Dermis blood vessel endothelial cell (primary cell): ENCODE results near the gene IGF1. TPM values are rescaled to one million over a fixed set of nuclear protein-coding genes. Genes with fewer than 3 reads are reported as not detected.
A peak's percentile ranks its signal among the peaks of the same experiment; 100 is the strongest.

Source experiments
- DNase-seq: peaks from one replicate; pipeline ENCODE4 v3.0.0; 2010
- total RNA-seq: library from RNA; depleted of rRNA; stranded (reverse); fragments of >200 nt; gene quantifications from 2 replicates; pipeline ENCODE4 v1.2.3, GENCODE V29; 2014

Gene IGF1
- total RNA-seq = 0.34 and 1.0 TPM in 2 replicates

- DNase-seq = peak; percentile 71
Observed at GRCh38 chr12:102480406-102480805, at the start of gene IGF1. Gene IGF1 (minus strand): TSS chr12:102480563. CDS start chr12:102480381, 182 bp downstream.

- no peak for DNase-seq
Observed at GRCh38 chr12:102528111-102528510, 47.7 kb upstream of the IGF1 start.

GRCh38 chr12:102527171-102527720 lies 46.9 kb upstream of the IGF1 start:
- DNase-seq = no peak

- DNase-seq = no peak
Observed at GRCh38 chr12:102526656-102527055, 46.3 kb upstream of the IGF1 start.

GRCh38 chr12:102522768-102523167 lies 42.4 kb upstream of the IGF1 start:
- DNase-seq = no peak

- no peak for DNase-seq
Observed at GRCh38 chr12:102521662-102522277, 41.4 kb upstream of the IGF1 start.

GRCh38 chr12:102518871-102519270 lies 38.5 kb upstream of the IGF1 start:
- DNase-seq = no peak

- DNase-seq = no peak
Observed at GRCh38 chr12:102514696-102515095, 34.3 kb upstream of the IGF1 start.

GRCh38 chr12:102513739-102514138 lies 33.4 kb upstream of the IGF1 start:
- DNase-seq = no peak

GRCh38 chr12:102513272-102513671 lies 32.9 kb upstream of the IGF1 start:
- no peak for DNase-seq

GRCh38 chr12:102512523-102512922 lies 32.2 kb upstream of the IGF1 start:
- DNase-seq = no peak

- no peak for DNase-seq
Observed at GRCh38 chr12:102511575-102511974, 31.2 kb upstream of the IGF1 start.

GRCh38 chr12:102510463-102510862 lies 30.1 kb upstream of the IGF1 start:
- DNase-seq = no peak

- no peak for DNase-seq
Observed at GRCh38 chr12:102510031-102510430, 29.7 kb upstream of the IGF1 start.

- no peak for DNase-seq
Observed at GRCh38 chr12:102509123-102509626, 28.8 kb upstream of the IGF1 start.

GRCh38 chr12:102508052-102508451 lies 27.7 kb upstream of the IGF1 start:
- no peak for DNase-seq

- DNase-seq = no peak
Observed at GRCh38 chr12:102507301-102507700, 26.9 kb upstream of the IGF1 start.

- no peak for DNase-seq
Observed at GRCh38 chr12:102504871-102505270, 24.5 kb upstream of the IGF1 start.

- no peak for DNase-seq
Observed at GRCh38 chr12:102504280-102504679, 23.9 kb upstream of the IGF1 start.

GRCh38 chr12:102503831-102504230 lies 23.5 kb upstream of the IGF1 start:
- DNase-seq = no peak

- DNase-seq = no peak
Observed at GRCh38 chr12:102503056-102503681, 22.8 kb upstream of the IGF1 start.

- DNase-seq = no peak
Observed at GRCh38 chr12:102501773-102502172, 21.4 kb upstream of the IGF1 start.

GRCh38 chr12:102498471-102498870 lies 18.1 kb upstream of the IGF1 start:
- no peak for DNase-seq

- DNase-seq = no peak
Observed at GRCh38 chr12:102497743-102498142, 17.4 kb upstream of the IGF1 start.
